RPMI8226 (cell line): ENCODE results near the gene KLHDC7B.
A peak's percentile ranks its signal among the peaks of the same experiment; 100 is the strongest.

ENCODE experiments used
- DNase-seq: peaks from one replicate; pipeline ENCODE4 v3.0.0-alpha.2; 2015

Gene KLHDC7B

GRCh38 chr22:50575426-50575941, 29.8 kb downstream of the KLHDC7B start:
- DNase-seq = no peak

GRCh38 chr22:50576070-50576469, 30.4 kb downstream of the KLHDC7B start:
- peak; percentile 36 for DNase-seq

- DNase-seq = no peak
Measured at GRCh38 chr22:50576806-50577696, 31.4 kb downstream of the KLHDC7B start.

- no peak for DNase-seq
Measured at GRCh38 chr22:50577697-50577986, 31.9 kb downstream of the KLHDC7B start.

- DNase-seq = no peak
Measured at GRCh38 chr22:50577987-50578775, 32.5 kb downstream of the KLHDC7B start, which contains the start of gene CPT1B. Gene CPT1B (minus strand): TSS chr22:50578427. CDS start chr22:50577915, 512 bp downstream.

GRCh38 chr22:50578776-50579310, 33.1 kb downstream of the KLHDC7B start:
- no peak for DNase-seq

- DNase-seq = no peak
Measured at GRCh38 chr22:50579752-50580151, 34.1 kb downstream of the KLHDC7B start.

- no peak for DNase-seq
Measured at GRCh38 chr22:50581031-50581949, 35.6 kb downstream of the KLHDC7B start.

- peak; percentile 49 for DNase-seq
Measured at GRCh38 chr22:50581950-50582492, 36.3 kb downstream of the KLHDC7B start.

- DNase-seq = peak; percentile 99
Measured at GRCh38 chr22:50582493-50583293, 37.0 kb downstream of the KLHDC7B start, which contains the start of gene CHKB. Gene CHKB (minus strand): TSS chr22:50582849. CDS start chr22:50582781, 68 bp downstream.

GRCh38 chr22:50583294-50583861, 37.7 kb downstream of the KLHDC7B start:
- no peak for DNase-seq

- no peak for DNase-seq
Measured at GRCh38 chr22:50584106-50585096, 38.7 kb downstream of the KLHDC7B start.

- no peak for DNase-seq
Measured at GRCh38 chr22:50585238-50585637, 39.5 kb downstream of the KLHDC7B start.

GRCh38 chr22:50585781-50586180, 40.1 kb downstream of the KLHDC7B start:
- DNase-seq = no peak

- DNase-seq = no peak
Measured at GRCh38 chr22:50586416-50586815, 40.7 kb downstream of the KLHDC7B start.

- DNase-seq = no peak
Measured at GRCh38 chr22:50587407-50587806, 41.7 kb downstream of the KLHDC7B start.

GRCh38 chr22:50595189-50595588, 49.5 kb downstream of the KLHDC7B start:
- no peak for DNase-seq

- no peak for DNase-seq
Measured at GRCh38 chr22:50597097-50597496, 51.4 kb downstream of the KLHDC7B start.

GRCh38 chr22:50599816-50600455, 54.2 kb downstream of the KLHDC7B start:
- peak; percentile 52 for DNase-seq
